ENCODE results near the gene KCNB1. TPM values are rescaled to one million over a fixed set of nuclear protein-coding genes. Genes with fewer than 3 reads are reported as not detected.

The KCNB1 gene
- total and polyA plus RNA-seq, 2 donors (not counting 1 experiment from before 2014, with no cell fraction given) = 0.12 TPM; not detected in 1

DNA sequence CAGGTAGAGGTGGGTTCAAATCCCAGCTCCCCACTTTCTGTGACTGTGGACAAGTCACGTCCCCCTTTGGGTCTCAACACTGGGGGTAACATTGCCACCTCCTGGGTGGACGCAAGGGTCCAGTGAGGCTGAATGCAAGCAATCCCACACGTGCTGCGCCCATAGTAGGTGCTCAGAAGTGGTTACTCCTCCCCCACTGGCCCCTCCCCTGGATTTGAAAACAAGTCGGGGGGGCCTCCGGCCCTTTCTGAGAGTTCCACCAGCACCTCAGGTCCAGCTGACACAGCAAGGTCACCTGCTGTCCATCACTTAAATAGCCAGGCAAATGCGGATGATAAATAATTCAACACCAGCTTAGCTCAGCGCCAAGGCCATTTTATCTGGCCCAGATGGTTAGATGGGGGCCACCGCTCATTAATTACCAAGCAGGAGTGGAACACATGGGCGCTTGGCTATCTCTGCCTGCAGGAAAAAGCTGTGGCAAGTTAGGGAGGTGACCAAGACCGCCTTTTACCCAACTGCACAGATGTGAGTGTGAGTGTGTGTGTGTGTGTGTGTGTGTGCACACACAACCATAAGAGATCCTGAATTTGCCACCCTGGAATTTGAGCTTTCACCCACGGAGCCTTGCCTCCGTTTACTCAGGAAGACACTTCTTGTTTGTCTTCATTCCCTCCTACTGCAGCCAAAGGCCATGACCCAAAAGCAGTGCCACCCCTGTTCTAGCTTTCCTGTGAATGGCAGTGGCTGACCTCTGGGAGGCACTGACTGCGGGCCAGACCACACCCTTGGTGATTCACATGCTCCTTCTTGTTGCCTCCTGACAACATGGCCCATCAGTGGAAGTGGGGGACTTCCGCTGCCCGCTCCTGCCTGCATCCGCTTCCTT is 34.7 kb upstream of the KCNB1 start:
- no peak for ATAC-seq (ENCODE audit: low read depth)

DNA sequence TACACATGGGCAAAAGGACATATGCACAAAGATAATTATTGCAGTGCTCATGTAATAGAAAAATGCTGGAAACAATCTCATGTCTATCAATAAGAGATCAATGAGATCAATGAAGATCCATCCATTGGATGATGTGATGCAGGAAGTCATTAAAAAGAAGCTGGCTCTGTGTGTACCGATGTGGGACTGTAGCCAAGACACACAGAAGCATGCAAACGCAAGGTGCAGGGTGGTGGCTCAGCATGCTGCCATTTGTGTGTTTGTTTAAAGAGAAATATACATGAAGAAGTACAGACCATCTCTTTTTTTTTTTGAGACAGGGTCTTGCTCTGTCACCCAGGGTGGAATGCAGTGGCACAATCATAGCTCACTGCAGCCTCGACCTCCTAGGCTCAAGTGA is 33.1 kb upstream of the KCNB1 start:
- ChIA-PET POLR2A (no interaction called here), CTCF (interaction anchor here (1.0 to 1.2 kb wide), 2 partner anchors 9 to 55 kb away, joined by 3 to 4 read pairs; no protein-coding TSS in a partner anchor)
- Histone ChIP-seq H3K4me2 (replicated peaks; ENCODE audit: low read depth, low read length, poor library complexity, severe bottlenecking) (no peak overlapping the region), H3K4me1 (ENCODE audit: control insufficient read depth in 2 of 2, insufficient read depth in 2 of 2, low read length in 2 of 2) (no peaks in the 10 kb centered on the region), H3K27me3 (replicated peaks in 1 of 4; ENCODE audit: control extremely low read depth in 1 of 4, control insufficient read depth in 3 of 4, insufficient read depth in 4 of 4, low read length in 3 of 4) (peaks cover 0 to 4% (median 0%) of the 10 kb centered on the region in 4 experiments), H3K36me3 (replicated peaks in 1 of 2; ENCODE audit: control extremely low read depth in 1 of 2, control insufficient read depth in 1 of 2, extremely low read depth in 1 of 2, insufficient read depth in 2 of 2, low read length in 1 of 2) (no peaks in the 10 kb centered on the region), H3K4me3 (ENCODE audit: control extremely low read depth in 1 of 5, extremely low read depth in 1 of 5, insufficient read depth in 1 of 5, low read depth in 2 of 5, low read length in 4 of 5) (no peak overlapping the region), H3K9me3 (ENCODE audit: control extremely low read depth in 1 of 3, control insufficient read depth in 2 of 3, insufficient read depth in 1 of 3, low read length in 2 of 3) (peaks cover 0 to 6% (median 0%) of the 10 kb centered on the region in 3 donors), H3K9ac (ENCODE audit: low read length) (no peak overlapping the region), H2AFZ (ENCODE audit: insufficient read depth, low read depth, low read length, poor library complexity, severe bottlenecking) (no peak overlapping the region), H3K27ac (ENCODE audit: low read length in 2 of 2) (no peak overlapping the region), H3K79me2 (ENCODE audit: control insufficient read depth, insufficient read depth, low read length) (no peaks in the 10 kb centered on the region), H4K20me1 (ENCODE audit: control insufficient read depth, insufficient read depth, low read length, poor library complexity, severe bottlenecking) (no peaks in the 10 kb centered on the region)
- no peak overlapping the region for H3K27ac Mint-ChIP-seq
- no peaks in the 10 kb centered on the region for H3K9me3 Mint-ChIP-seq (ENCODE audit: insufficient read depth)
- TF ChIP-seq, protein P1, sequence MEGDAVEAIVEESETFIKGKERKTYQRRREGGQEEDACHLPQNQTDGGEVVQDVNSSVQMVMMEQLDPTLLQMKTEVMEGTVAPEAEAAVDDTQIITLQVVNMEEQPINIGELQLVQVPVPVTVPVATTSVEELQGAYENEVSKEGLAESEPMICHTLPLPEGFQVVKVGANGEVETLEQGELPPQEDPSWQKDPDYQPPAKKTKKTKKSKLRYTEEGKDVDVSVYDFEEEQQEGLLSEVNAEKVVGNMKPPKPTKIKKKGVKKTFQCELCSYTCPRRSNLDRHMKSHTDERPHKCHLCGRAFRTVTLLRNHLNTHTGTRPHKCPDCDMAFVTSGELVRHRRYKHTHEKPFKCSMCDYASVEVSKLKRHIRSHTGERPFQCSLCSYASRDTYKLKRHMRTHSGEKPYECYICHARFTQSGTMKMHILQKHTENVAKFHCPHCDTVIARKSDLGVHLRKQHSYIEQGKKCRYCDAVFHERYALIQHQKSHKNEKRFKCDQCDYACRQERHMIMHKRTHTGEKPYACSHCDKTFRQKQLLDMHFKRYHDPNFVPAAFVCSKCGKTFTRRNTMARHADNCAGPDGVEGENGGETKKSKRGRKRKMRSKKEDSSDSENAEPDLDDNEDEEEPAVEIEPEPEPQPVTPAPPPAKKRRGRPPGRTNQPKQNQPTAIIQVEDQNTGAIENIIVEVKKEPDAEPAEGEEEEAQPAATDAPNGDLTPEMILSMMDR (IDR thresholded peaks at IDR 0.05) = no peak
- TF ChIP-seq EZH2 (IDR thresholded peaks at IDR 0.05; ENCODE audit: borderline replicate concordance, insufficient read depth, low read depth, low read length, poor library complexity, severe bottlenecking) = no peak
- no peaks in the 10 kb centered on the region for H3K4me1 Mint-ChIP-seq
- no peak for ATAC-seq (ENCODE audit: low read depth)
- H3K27me3 Mint-ChIP-seq = peaks cover 36% of the 10 kb centered on the region
- DNase-seq = no peak
- no peak overlapping the region for H3K4me3 Mint-ChIP-seq
- WGBS (ENCODE audit: insufficient coverage) = 56% methylated on average over 3 of the region's 3 CpGs
- intact Hi-C loops (cut with micrococcal nuclease) = no loop called here

More for the DNA sequence above, 34.7 kb upstream of the KCNB1 start:
- H3K27ac Mint-ChIP-seq = no peak overlapping the region
- no peak overlapping the region for H3K4me3 Mint-ChIP-seq
- H3K27me3 Mint-ChIP-seq = peaks cover 38% of the 10 kb centered on the region
- H3K9ac ChIP-seq (ENCODE audit: low read length) = no peak overlapping the region
- intact Hi-C loops (cut with micrococcal nuclease) = no loop called here
- H3K36me3 ChIP-seq (replicated peaks in 1 of 2; ENCODE audit: control extremely low read depth in 1 of 2, control insufficient read depth in 1 of 2, extremely low read depth in 1 of 2, insufficient read depth in 2 of 2, low read length in 1 of 2) = no peaks in the 10 kb centered on the region
- H3K4me3 ChIP-seq (ENCODE audit: control extremely low read depth in 1 of 5, extremely low read depth in 1 of 5, insufficient read depth in 1 of 5, low read depth in 2 of 5, low read length in 4 of 5) = no peak overlapping the region
- H3K4me2 ChIP-seq (replicated peaks; ENCODE audit: low read depth, low read length, poor library complexity, severe bottlenecking) = no peak overlapping the region
- H3K79me2 ChIP-seq (ENCODE audit: control insufficient read depth, insufficient read depth, low read length) = no peaks in the 10 kb centered on the region
- CTCF ChIA-PET = no interaction called here
- H3K9me3 Mint-ChIP-seq (ENCODE audit: insufficient read depth) = no peaks in the 10 kb centered on the region
- TF ChIP-seq, protein P1 (IDR thresholded peaks at IDR 0.05) = no peak
- no peak for TF ChIP-seq EZH2 (IDR thresholded peaks at IDR 0.05; ENCODE audit: borderline replicate concordance, insufficient read depth, low read depth, low read length, poor library complexity, severe bottlenecking)
- H3K27ac ChIP-seq (ENCODE audit: low read length in 2 of 2) = no peak overlapping the region
- 84% methylated on average over 13 of the region's 17 CpGs for WGBS (ENCODE audit: insufficient coverage)
- peaks cover 0 to 9% (median 1%) of the 10 kb centered on the region in 4 experiments for H3K27me3 ChIP-seq (replicated peaks in 1 of 4; ENCODE audit: control extremely low read depth in 1 of 4, control insufficient read depth in 3 of 4, insufficient read depth in 4 of 4, low read length in 3 of 4)
- POLR2A ChIA-PET = no interaction called here
- H3K4me1 ChIP-seq (ENCODE audit: control insufficient read depth in 2 of 2, insufficient read depth in 2 of 2, low read length in 2 of 2) = no peaks in the 10 kb centered on the region
- H4K20me1 ChIP-seq (ENCODE audit: control insufficient read depth, insufficient read depth, low read length, poor library complexity, severe bottlenecking) = no peaks in the 10 kb centered on the region
- no peaks in the 10 kb centered on the region for H3K4me1 Mint-ChIP-seq
- no peak for DNase-seq
- no peak overlapping the region for H2AFZ ChIP-seq (ENCODE audit: insufficient read depth, low read depth, low read length, poor library complexity, severe bottlenecking)
- peaks cover 0 to 14% (median 0%) of the 10 kb centered on the region in 3 donors for H3K9me3 ChIP-seq (ENCODE audit: control extremely low read depth in 1 of 3, control insufficient read depth in 2 of 3, insufficient read depth in 1 of 3, low read length in 2 of 3)

Measured in B cell (primary cell).